HS-27A (cell line): ENCODE results near the gene BDKRB1.

ENCODE experiments used
- DNase-seq: peaks from one replicate; pipeline ENCODE4 v3.0.0-alpha.2; 2012; ENCODE audit warnings: low read depth, missing footprints

Gene BDKRB1

DNA sequence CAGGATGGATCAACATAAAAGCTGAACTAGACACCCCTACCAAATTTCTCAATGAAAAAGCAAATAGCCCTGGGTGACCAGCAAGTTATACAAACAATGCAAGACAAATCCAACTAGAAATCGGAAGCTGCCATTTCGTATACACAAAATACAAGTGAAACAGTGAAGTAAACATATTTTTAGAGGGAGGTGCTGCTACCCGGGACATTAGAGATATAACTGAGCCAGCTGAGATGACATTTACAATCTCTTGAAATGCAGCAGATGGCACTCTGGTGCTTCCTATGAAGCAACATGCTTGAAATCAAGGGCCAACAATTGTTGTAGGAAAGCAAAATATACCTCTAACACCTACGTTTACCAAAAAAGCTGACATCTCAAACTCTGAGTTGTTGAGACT is 25.5 kb downstream of the BDKRB1 start:
- DNase-seq, result no peak

DNA sequence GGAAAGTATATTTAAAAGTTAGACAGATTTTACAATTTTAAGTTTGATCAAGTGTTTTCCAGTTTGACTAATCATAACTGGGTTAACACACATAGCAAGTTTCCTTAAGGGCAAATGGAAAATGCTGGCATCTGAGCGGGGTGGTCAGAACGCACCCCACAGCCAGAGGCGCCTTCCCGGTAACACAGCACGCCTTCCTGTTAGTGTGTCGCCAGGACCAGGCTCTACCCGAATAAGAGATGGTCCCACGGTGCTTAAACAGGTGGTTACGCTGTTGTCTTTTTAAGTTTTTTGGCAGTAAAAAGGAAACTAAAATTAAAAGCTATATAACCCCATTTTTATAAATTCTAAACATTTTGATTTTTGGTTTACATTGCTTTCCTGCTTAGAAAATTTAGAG is 28.0 kb downstream of the BDKRB1 start:
- no peak for DNase-seq

DNA sequence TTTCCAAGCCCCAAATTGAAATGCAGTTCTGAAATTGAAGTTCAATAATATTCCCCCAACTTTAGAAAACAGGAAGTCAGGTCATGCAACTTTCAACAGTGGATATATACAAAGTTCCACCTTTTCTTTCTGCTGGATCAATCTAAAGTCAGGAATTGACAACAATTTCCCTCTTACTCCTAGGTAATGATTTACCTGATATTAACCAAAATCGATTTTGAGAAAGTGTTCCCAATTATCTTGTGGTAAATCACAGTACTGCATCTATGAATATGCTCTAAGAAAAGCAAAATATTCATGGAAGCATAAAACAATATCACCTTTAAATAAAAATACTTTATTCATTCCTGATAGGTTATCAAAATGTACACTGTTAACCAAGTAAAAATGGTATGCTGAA is 28.4 kb downstream of the BDKRB1 start:
- DNase-seq, result no peak

DNA sequence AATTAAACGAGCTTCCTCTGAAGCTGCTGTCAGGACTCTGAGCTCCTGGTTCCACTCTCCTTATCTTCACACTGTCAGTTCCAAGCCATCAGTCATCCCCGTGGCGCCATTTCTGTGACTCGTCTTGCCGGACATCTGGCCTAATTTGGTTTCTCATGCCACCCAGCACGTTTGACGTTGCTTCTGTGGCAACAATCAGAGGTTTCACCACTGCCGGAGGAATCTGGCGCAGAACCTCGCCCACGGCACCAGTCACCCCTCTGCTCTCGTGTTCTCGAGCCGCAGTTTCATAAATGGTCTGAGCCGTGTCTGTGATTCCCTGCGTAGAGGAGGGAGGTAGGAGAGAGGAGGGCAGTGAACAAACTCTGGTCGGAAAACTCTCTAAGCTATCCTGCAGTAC is 29.7 kb downstream of the BDKRB1 start:
- no peak for DNase-seq

DNA sequence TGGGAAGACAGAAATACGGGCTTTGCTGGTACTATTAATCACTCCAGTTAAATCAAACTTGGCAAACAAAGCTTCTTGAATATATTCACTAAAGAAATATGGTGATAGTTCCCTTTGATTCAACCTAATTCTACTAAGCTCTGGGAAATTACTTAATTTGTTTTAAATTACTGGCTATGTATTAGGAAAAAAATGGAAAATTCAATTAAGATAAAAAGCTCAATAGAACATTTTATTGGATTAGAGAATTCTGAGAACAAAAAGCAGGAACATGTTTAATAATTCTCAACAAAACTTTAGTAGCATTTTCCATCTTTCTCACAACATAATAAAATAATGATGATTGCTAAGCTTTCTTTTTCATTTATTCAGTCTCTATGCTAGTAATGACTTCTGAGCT is 30.2 kb downstream of the BDKRB1 start:
- no peak for DNase-seq

DNA sequence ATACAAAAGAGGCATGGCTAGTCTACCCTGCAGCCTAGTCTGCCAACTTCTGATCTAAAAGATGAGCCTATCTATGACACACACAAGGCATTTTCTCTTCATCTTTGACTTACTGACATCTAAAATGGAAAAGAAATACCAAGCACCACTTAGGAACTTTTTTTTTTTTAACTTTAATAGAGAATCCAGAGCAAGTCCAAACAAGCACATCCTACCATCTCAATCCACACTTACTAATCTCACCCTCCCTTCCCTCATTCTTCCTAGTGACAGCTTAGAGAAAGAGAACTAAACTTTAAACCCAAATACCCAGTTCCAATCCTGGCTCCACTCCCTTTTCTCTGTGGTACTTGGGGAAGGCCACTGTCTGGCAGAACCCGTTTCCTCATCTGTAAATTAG is 31.8 kb downstream of the BDKRB1 start:
- no peak for DNase-seq

DNA sequence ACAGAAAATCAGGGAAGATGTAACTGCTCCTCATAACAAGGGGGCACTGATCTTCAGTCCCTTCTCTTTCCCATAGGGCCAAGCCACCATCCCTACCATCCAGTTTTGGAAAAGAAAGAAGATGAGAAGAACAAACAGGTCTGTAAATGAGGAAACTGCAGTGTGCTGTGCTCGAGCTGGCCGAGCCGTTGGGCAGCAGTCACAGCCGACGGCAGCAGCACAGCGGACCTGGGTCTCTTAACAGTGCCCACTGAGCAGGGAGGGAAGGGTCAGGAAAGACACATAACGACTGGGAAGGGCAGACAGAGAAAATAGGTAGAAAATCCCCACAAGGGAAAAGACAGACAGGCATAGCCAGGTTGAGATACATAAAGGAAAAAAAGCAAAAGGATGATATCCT is 38.2 kb downstream of the BDKRB1 start:
- DNase-seq, result no peak

DNA sequence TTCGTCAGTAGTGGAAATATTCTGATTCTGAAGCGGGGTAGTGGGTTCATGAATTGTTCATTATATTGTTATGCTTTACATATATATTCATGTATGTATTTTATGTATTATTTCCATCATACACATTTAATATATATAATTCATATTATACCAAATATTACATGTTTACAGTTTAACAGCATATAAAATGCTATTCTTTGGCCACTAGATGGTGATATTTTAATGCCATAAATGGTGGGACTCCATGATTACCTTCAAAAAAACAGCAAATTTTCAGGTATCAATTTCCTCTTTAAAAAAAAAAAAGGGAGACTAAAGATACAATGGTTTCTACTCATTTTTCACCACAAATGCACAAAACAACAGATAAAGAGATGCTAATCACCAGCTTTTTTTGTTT is 41.0 kb downstream of the BDKRB1 start:
- no peak for DNase-seq

DNA sequence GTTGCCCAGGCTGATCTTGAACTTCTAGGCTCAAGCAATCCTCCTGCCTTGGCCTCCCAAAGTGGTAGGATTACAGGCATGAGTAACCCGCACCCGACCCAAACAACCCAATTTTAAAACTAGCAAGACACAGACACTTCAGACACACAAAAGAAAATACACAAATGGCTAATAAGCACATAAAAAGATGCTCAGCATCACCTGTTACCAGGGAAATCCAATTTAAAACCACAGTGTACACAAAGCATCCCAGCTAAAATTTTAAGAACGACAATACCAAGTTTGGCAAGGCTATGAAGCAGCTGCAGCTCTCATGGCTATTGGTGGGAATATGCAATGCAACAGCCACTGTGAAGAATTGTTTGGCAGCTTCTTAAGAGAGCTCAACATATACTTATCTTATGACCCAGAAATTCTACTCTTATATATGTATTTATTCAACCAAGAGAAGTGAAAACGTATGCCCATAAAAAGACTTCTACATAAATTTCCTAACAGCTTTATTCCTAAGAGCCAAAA is 42.0 kb downstream of the BDKRB1 start:
- DNase-seq, result no peak

DNA sequence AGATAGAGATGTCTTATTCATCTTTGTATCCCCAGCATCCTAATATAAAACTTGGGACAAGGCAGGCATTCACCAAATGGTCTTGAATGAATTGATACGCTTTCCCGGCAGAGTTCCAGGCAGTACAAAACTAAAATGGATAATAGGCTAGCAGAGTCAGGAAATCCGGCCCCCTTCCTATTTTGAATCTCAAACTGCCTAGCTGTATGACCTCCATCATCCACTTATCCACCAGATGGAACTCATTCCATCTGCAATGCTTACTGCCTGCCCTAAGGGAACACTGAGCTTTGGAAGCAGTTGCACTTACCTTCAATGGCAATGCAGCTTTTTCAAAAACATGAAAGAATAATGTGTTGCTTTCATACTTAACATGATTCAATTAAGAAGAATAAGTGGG is 43.4 kb downstream of the BDKRB1 start:
- no peak for DNase-seq

DNA sequence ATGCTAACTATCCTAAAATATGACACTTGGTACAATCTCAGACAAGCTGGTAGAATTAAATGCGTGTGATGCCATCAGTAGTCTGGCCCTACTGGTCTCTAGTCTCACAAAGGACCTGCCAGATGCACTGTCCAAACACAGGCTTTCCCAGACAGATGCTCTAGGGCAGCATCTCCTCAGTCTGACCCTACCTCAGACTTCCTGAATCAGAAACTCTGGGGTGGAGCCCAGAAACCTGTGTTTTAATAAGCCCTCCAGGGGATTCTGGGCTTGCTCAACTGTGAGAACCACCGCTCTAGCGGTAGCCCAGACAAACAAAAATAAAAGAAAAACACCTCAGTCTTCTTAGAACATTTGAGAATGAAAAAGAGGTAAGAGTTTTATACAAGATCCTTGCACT is 48.0 kb downstream of the BDKRB1 start:
- no peak for DNase-seq

DNA sequence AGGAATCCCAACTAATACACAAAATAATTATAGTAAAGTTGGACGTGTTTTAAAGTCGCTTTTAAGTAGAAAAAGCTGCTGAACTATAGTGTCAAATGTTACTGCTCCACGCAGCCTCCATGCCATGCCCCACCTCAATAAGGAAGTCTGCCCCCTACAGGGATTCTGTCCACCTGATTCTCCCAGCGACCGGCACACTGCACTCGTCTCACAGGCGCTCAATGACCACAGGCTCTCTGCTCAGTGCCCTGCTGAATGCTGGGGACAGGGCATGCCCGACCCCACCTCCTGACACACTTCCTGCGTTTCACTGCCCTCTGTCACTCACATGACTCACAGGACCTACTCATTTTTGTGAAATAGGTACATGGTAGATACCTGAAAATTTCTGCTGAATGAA is 48.9 kb downstream of the BDKRB1 start:
- DNase-seq, result no peak

DNA sequence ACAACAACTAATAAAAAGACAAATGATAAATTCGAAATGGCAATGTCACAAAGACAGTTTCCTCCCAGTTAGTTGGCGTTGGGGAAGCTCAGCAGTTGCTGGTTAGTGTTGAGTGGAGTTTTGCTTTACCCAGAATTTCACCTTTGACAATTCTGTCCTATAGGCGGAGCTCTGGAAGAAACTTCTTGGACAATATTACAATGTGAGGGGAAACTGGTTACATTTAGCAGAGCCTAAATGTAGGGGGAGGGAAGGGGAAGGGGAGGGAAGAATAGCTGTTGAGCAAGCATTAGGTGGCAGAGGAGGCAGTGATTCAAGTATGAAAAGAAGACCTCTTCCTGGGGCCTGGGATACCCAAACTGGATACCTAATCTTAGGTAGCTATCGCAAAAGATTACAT is 51.4 kb downstream of the BDKRB1 start:
- DNase-seq, result no peak

DNA sequence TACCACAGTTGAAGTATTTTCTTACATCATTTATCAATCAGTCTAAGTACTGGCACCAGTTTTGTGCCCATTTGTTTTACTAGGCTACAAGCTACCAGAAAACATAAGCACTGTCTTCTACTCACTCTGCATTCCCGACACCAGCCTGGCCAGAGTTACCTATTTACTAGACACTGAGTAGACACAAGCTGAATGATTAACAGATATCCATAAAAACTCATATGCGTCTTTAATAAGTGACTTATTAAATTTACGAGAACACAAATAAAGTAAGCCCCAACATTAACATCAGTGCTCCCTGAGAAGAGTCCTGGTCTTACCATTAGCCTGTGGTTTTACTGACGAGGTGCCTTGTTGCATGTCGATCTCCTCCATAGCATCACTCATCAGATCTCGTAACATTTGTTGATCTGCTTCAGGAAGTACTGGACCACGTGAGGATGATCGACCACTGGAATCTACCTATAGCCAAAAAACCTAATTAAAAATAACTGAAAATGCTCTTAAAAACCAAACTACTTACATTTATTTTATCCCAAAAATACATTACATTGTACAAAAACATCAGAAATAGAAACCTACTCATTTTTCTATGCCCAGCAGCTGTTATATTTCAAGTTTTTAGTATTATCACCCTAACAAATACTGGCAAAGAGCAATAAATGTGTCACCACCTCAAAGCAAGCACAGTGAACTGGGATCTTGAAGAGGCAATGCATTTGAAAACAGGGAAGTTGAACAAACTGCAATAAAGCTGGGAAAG is 53.3 kb downstream of the BDKRB1 start:
- DNase-seq, result no peak

DNA sequence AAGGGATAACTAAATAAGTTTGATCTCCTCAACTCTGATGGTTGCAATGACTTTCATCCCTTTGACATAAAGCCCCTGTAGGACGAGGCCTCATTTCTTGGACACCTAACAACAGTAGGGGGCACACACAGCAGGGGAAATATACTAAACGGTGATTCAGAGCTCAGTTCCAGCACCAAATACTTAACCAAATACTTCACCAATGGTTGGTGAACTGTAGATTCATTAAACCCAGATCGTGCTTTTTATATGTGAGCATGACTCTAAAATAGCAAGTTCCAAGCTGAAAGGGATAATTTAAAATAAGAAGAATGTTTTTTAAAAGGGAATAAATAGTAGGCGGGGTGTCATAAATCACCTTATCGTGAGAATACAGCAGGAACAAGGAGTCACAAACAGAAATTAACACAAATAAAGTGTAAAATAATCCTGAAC is 53.9 kb downstream of the BDKRB1 start:
- DNase-seq, result no peak

DNA sequence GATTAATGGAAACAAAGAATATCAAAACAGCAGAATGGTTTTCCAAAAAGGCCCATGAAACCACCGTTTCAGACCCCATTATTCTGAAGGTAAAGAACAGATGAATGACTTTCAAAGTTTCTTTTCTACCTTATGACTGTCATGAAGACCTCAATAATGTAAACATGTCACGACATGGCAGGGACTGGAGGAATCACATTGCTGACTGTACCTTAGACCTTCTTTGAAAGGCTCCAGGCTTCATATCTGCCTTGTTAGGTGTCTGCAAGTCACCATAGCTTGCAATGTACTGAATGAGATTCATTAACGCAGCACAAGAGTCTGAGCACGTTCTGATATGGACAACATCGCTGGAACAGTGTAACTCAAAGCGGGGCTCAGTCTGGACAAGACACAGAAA is 54.9 kb downstream of the BDKRB1 start:
- no peak for DNase-seq
